T-helper 17 cell (primary cell): Measurements from ENCODE around the gene SLC35F1. TPM values are rescaled to one million over a fixed set of nuclear protein-coding genes. Genes with fewer than 3 reads are reported as not detected.

Source experiments
- ATAC-seq: fragments of 150-1000 bp; cut with Tn5 transposase; 2 replicates; pipeline ENCODE4 v1.10.0; 2021; ENCODE audit warnings: mild to moderate bottlenecking, moderate library complexity
- DNase-seq, 3 donors: peaks; one replicate each; pipeline versions ENCODE4 v3.0.0 to v3.0.0-alpha.2; 2020 to 2021
- H3K9me3 ChIP-seq: one replicate; pipeline ENCODE4 v1.7.0; 2013; ENCODE audit warnings: low read length, mild to moderate bottlenecking; ENCODE audit not compliant: control insufficient read depth, poor library complexity, severe bottlenecking
- H3K27ac Mint-ChIP-seq: one replicate; pipeline ENCODE4 v1.8.0; 2022; ENCODE audit warnings: mild to moderate bottlenecking, moderate library complexity, mixed read lengths
- H3K27me3 Mint-ChIP-seq: one replicate; pipeline ENCODE4 v1.8.0; 2022; ENCODE audit warnings: mixed read lengths
- H3K36me3 Mint-ChIP-seq: one replicate; pipeline ENCODE4 v1.8.0; 2022; ENCODE audit warnings: low read depth, mixed read lengths
- H3K4me1 Mint-ChIP-seq: one replicate; pipeline ENCODE4 v1.8.0; 2022; ENCODE audit warnings: mild to moderate bottlenecking, mixed read lengths
- H3K4me3 Mint-ChIP-seq: one replicate; pipeline ENCODE4 v1.8.0; 2022; ENCODE audit warnings: mild to moderate bottlenecking, moderate library complexity, mixed read lengths
- total RNA-seq, 4 donors: library from RNA in 2 of 4; stranded (reverse) in 2 of 4; gene quantifications; one replicate each; pipeline ENCODE4 v1.2.3 and lab custom pipeline; 2022 to 2026

The SLC35F1 gene
- total RNA-seq, 2 donors from 2014 or later, result not detected

- no peak for DNase-seq
- no peaks in the 10 kb centered on the region for H3K9me3 ChIP-seq
- no peak for ATAC-seq
- Mint-ChIP-seq H3K27ac (no peak overlapping the region), H3K27me3 (peaks cover 26% of the 10 kb centered on the region), H3K36me3 (peaks cover 3% of the 10 kb centered on the region), H3K4me1 (no peaks in the 10 kb centered on the region), H3K4me3 (no peak overlapping the region)
These were observed 4.6 kb downstream of the SLC35F1 start for GRCh38 chr6:117911660-117912059.

GRCh38 chr6:117915846-117916245 is 8.8 kb downstream of the SLC35F1 start:
- ATAC-seq (no peak), DNase-seq (no peak)
- Mint-ChIP-seq H3K4me3 (no peak overlapping the region), H3K4me1 (no peaks in the 10 kb centered on the region), H3K27me3 (peaks cover 9% of the 10 kb centered on the region), H3K36me3 (no peaks in the 10 kb centered on the region), H3K27ac (no peak overlapping the region)
- no peaks in the 10 kb centered on the region for H3K9me3 ChIP-seq

GRCh38 chr6:117916483-117916882 is 9.4 kb downstream of the SLC35F1 start:
- Mint-ChIP-seq H3K27me3 (peaks cover 13% of the 10 kb centered on the region), H3K36me3 (no peaks in the 10 kb centered on the region), H3K4me1 (no peaks in the 10 kb centered on the region), H3K4me3 (no peak overlapping the region), H3K27ac (no peak overlapping the region)
- ATAC-seq, result no peak
- DNase-seq, result no peak
- H3K9me3 ChIP-seq, result no peaks in the 10 kb centered on the region

- ATAC-seq (no peak), DNase-seq (no peak)
- Mint-ChIP-seq H3K4me1 (no peaks in the 10 kb centered on the region), H3K27me3 (peaks cover 6% of the 10 kb centered on the region), H3K4me3 (no peak overlapping the region), H3K27ac (no peak overlapping the region), H3K36me3 (no peaks in the 10 kb centered on the region)
- H3K9me3 ChIP-seq, result no peaks in the 10 kb centered on the region
These were observed 10.1 kb downstream of the SLC35F1 start for GRCh38 chr6:117917176-117917575.

GRCh38 chr6:117918454-117918853 is 11.4 kb downstream of the SLC35F1 start:
- Mint-ChIP-seq H3K27me3 (peaks cover 5% of the 10 kb centered on the region), H3K4me1 (no peaks in the 10 kb centered on the region), H3K36me3 (no peaks in the 10 kb centered on the region), H3K27ac (no peak overlapping the region), H3K4me3 (no peak overlapping the region)
- no peak for DNase-seq
- ATAC-seq, result no peak
- no peaks in the 10 kb centered on the region for H3K9me3 ChIP-seq

- no peak overlapping the region for H3K27ac Mint-ChIP-seq
- DNase-seq (no peak), ATAC-seq (no peak)
- peaks cover 5% of the 10 kb centered on the region for H3K27me3 Mint-ChIP-seq
- H3K4me3 Mint-ChIP-seq, result no peak overlapping the region
- no peaks in the 10 kb centered on the region for H3K36me3 Mint-ChIP-seq
- no peaks in the 10 kb centered on the region for H3K4me1 Mint-ChIP-seq
- H3K9me3 ChIP-seq, result no peaks in the 10 kb centered on the region
These were observed 12.2 kb downstream of the SLC35F1 start for GRCh38 chr6:117919275-117919674.

GRCh38 chr6:117919775-117920729 is 13.0 kb downstream of the SLC35F1 start:
- H3K9me3 ChIP-seq, result no peaks in the 10 kb centered on the region
- Mint-ChIP-seq H3K4me1 (no peaks in the 10 kb centered on the region), H3K4me3 (no peak overlapping the region), H3K36me3 (no peaks in the 10 kb centered on the region), H3K27ac (no peak overlapping the region), H3K27me3 (peaks cover 5% of the 10 kb centered on the region)
- ATAC-seq, result no peak
- no peak for DNase-seq

- no peaks in the 10 kb centered on the region for H3K4me1 Mint-ChIP-seq
- no peaks in the 10 kb centered on the region for H3K36me3 Mint-ChIP-seq
- peaks cover 5% of the 10 kb centered on the region for H3K27me3 Mint-ChIP-seq
- H3K4me3 Mint-ChIP-seq, result no peak overlapping the region
- ATAC-seq, result no peak
- DNase-seq, result no peak
- no peak overlapping the region for H3K27ac Mint-ChIP-seq
- H3K9me3 ChIP-seq, result peaks cover 3% of the 10 kb centered on the region
These were observed 17.6 kb downstream of the SLC35F1 start for GRCh38 chr6:117924690-117925089.

GRCh38 chr6:117927866-117928265 is 20.8 kb downstream of the SLC35F1 start:
- Mint-ChIP-seq H3K27me3 (no peaks in the 10 kb centered on the region), H3K4me3 (no peak overlapping the region), H3K27ac (no peak overlapping the region), H3K4me1 (no peaks in the 10 kb centered on the region), H3K36me3 (no peaks in the 10 kb centered on the region)
- H3K9me3 ChIP-seq, result peaks cover 3% of the 10 kb centered on the region
- ATAC-seq (no peak), DNase-seq (no peak)

GRCh38 chr6:117928833-117929232 is 21.8 kb downstream of the SLC35F1 start:
- Mint-ChIP-seq H3K4me1 (no peaks in the 10 kb centered on the region), H3K4me3 (no peak overlapping the region), H3K36me3 (no peaks in the 10 kb centered on the region), H3K27ac (no peak overlapping the region), H3K27me3 (no peaks in the 10 kb centered on the region)
- DNase-seq, result no peak
- peaks cover 3% of the 10 kb centered on the region for H3K9me3 ChIP-seq
- ATAC-seq, result no peak

- Mint-ChIP-seq H3K27ac (no peak overlapping the region), H3K4me3 (no peak overlapping the region), H3K27me3 (no peaks in the 10 kb centered on the region), H3K4me1 (no peaks in the 10 kb centered on the region), H3K36me3 (no peaks in the 10 kb centered on the region)
- no peak for DNase-seq
- peaks cover 3% of the 10 kb centered on the region for H3K9me3 ChIP-seq
- no peak for ATAC-seq
These were observed 22.4 kb downstream of the SLC35F1 start for GRCh38 chr6:117929501-117929900.

- no peak overlapping the region for H3K27ac Mint-ChIP-seq
- H3K36me3 Mint-ChIP-seq, result no peaks in the 10 kb centered on the region
- DNase-seq, result no peak
- no peaks in the 10 kb centered on the region for H3K27me3 Mint-ChIP-seq
- H3K4me1 Mint-ChIP-seq, result no peaks in the 10 kb centered on the region
- peaks cover under 1% of the 10 kb centered on the region for H3K9me3 ChIP-seq
- no peak for ATAC-seq
- no peak overlapping the region for H3K4me3 Mint-ChIP-seq
These were observed 23.6 kb downstream of the SLC35F1 start for GRCh38 chr6:117930645-117931044.

- ATAC-seq, result no peak
- Mint-ChIP-seq H3K36me3 (no peaks in the 10 kb centered on the region), H3K27me3 (peaks cover 6% of the 10 kb centered on the region), H3K27ac (no peak overlapping the region), H3K4me1 (no peaks in the 10 kb centered on the region), H3K4me3 (no peak overlapping the region)
- no peak for DNase-seq
- no peaks in the 10 kb centered on the region for H3K9me3 ChIP-seq
These were observed 24.9 kb downstream of the SLC35F1 start for GRCh38 chr6:117932001-117932400.

- H3K9me3 ChIP-seq, result no peaks in the 10 kb centered on the region
- Mint-ChIP-seq H3K27me3 (peaks cover 6% of the 10 kb centered on the region), H3K27ac (no peak overlapping the region), H3K4me1 (no peaks in the 10 kb centered on the region), H3K4me3 (no peak overlapping the region), H3K36me3 (no peaks in the 10 kb centered on the region)
- ATAC-seq (no peak), DNase-seq (no peak)
These were observed 25.6 kb downstream of the SLC35F1 start for GRCh38 chr6:117932676-117933075.
